NCI-H187 treated with DMSO at 0.1 percent for 48 hours (cell line): ENCODE results near the gene LGALS9B.
"Not testable (repeated sequence)": the region's sequence is repeated elsewhere in the genome, so short reads cannot be mapped to it uniquely, and the experiment has no call there.

Source experiments
- DNase-seq: peaks from one replicate; lab custom pipeline; 2025; lab: John Stamatoyannopoulos, UW

The LGALS9B gene

DNA sequence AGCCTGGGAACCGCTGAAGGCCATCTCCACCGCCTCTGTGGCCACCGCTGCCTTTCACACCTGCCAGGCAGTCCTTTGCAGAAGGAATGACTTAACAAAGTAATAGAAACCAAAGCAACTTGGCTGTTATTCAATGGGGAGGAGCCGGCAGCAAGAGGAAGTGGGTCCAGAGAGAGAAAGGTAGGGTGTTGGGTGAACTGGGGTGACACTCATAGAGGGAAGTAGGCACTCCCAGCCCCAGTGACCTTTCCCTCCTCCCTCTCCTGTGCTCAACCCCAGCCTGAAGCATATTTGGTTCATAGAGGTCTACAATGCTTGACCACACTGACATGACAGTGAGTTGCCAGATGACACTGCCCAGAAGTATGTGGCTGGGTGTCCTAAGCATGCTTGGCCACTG lies at the start of gene LGALS9B:
Gene LGALS9B (minus strand): TSS at position 93 of the 400 bp plus-strand sequence. CDS start 69 bp downstream, at position 24.
- not testable (repeated sequence) for DNase-seq

DNA sequence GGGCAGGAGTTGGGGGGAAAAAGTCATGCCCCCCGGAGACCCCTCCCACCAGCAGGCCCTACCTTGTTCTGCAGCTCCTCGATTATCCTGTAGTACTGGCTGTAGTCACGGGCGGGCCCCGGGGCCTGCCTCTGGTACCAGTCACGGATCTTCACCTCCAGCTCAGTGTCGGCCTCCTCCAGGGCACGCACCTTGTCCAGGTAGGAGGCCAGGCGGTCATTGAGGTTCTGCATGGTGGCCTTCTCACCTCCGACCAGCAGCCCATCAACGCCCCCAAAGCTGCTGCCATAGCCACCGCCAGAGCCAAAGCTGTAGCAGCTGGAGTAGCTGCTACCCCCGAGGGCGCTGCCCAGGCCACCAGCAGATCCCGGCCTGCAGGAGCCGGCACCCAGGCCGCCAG lies 49.6 kb upstream of the LGALS9B start:
- DNase-seq: not testable (repeated sequence)

- DNase-seq: not testable (repeated sequence)
These were observed 47.8 kb upstream of the LGALS9B start for GRCh38 chr17:20515099-20515498.

DNA sequence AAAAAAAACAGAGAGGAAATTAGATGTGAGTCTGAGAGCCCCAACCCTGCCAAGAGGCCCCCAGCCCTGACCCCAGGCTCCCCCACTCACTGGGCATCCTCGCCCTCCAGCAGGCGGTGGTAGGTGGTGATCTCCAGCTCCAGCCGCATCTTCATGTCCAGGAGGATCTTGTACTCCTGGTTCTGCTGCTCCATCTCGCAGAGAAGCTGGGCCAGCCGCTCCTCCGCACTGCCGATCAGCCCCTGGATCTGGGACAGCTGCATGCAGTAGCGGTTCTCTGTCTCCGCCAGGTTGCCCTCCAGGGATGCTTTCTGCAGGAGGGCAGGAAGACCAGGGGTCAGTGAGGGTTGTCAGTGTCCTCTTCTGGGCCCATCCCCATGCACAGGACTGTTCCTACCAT lies 46.2 kb upstream of the LGALS9B start:
- not testable (repeated sequence) for DNase-seq

- DNase-seq: not testable (repeated sequence)
These were observed 45.0 kb upstream of the LGALS9B start for GRCh38 chr17:20512378-20512777.

DNA sequence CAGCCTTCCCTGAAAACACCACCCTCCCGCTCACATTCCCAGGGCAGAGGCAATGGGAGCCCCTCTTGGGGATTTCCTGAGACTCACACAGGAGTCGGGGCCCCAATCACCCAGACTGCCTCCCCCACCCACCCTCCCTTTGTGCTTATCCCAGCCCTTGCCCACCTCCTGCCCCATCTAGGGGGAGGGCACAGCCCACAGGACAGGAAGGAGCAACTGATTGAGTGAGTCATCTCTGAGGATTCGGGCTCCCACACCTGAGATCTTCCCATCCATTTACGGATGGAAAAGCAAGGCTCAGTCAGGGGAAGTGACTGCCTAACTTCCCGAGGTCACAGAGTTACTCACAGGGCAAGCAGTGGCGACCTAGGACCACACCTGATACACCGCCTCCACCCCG lies 44.4 kb upstream of the LGALS9B start:
- DNase-seq: not testable (repeated sequence)

DNA sequence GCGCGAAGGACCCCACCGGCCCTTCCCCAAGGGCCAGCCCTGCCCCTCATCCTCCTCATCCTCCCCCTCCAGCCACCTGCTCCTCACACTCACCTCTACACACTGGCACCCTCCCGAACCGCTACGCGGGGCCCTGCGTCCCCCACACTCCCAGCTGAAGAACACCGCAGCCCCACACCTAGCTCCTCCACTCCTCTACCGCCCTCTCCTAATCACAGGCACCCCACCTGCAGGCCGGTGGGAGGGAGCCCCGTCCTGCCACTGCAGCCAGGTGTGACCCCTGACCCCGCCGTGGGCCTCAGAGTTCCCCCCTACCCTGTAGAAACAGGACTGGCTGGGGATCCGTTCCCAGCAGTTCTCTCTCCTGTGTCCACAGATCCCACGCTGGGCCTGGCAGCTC lies 38.0 kb upstream of the LGALS9B start:
- DNase-seq: not testable (repeated sequence)

DNA sequence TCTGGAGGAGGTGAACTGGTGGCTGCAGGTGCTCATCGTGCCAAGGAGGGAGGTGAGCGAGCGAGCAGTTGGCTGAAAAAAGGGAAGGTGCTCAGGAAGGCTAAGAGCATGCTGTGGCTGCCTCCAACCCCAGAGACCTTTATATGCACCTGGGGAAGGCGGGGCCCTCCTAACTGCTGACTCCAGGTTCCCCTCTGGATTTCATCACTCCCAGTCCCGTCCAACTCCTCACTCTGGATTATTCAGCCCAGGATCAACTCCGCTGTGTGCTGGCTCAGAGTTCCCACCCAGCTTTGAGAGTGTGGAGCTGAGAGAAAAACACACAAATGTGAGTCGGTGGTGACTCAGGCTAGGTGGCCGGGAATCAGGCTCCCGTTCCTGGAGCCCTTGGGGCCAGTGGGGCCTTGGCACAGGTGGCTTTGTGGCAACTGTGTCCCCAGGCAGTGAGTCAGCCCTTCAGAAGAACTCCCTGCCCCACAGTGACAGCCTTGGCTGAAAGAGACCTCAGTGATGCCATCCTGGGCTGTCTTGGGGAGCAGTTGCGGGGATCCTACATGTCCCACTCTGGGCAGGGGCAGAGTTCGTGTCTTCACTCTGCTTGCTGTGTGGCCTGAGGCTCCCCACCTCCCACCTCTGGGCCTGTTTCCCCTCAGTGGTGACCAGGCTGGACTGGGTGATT lies 37.2 kb upstream of the LGALS9B start:
- not testable (repeated sequence) for DNase-seq

DNA sequence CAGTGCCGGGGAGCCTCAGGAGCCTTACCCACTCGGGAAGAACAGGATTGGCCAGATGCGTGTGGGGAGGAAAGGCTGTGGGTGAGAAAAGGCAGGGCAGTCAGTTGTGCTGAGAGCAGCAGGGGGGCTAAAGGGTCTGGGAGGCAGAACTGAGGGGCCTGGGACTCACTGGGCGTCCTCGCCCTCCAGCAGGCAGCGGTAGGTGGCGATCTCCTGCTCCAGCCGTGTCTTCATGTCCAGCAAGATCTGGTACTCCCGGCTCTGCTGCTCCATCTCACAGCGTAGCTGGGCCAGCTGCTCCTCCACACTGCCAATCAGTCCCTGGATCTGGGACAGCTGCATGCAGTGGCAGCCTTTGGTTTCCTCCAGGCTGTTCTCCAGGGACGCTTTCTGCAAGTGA lies 34.6 kb upstream of the LGALS9B start:
- DNase-seq: not testable (repeated sequence)

DNA sequence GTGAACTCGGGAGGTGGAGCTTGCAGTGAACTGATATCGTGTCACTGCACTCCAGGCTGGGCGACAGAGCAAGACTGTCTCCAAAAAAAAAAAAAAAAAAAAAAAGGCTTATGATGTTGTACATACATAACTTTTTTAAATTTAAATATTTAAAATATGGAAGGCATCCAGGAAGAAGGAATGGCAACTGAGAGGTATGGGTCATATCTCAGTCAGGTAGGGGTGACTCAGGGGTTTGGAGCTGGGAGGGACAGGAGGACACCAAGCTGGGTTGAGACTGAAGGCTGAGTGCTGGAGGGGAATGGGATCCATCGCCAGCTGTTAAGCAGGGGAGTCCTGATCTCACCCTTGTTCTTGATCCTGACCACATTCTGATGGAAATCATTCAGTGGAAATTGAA lies 33.0 kb upstream of the LGALS9B start:
- not testable (repeated sequence) for DNase-seq

GRCh38 chr17:20495420-20495819 lies 28.1 kb upstream of the LGALS9B start:
- not testable (repeated sequence) for DNase-seq

DNA sequence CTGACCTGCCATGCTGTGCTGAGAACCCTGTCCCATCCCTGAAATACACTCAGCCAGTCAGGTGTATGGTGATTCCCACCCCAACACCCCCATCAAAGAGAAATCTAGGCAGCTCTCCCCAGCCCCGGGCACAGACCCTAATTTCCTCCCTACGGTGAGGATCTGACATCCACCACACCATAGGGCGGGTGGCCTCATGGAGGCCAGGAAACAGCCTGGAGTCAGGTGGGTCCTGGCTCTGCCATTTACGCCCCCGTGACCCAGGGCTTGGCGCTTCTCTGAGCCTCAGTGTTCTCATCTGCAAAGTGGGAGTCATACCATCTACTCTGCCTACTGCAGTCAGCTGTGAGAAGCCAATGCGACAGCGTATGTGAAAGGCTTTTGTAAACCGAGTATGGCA lies 27.4 kb upstream of the LGALS9B start:
- not testable (repeated sequence) for DNase-seq

DNA sequence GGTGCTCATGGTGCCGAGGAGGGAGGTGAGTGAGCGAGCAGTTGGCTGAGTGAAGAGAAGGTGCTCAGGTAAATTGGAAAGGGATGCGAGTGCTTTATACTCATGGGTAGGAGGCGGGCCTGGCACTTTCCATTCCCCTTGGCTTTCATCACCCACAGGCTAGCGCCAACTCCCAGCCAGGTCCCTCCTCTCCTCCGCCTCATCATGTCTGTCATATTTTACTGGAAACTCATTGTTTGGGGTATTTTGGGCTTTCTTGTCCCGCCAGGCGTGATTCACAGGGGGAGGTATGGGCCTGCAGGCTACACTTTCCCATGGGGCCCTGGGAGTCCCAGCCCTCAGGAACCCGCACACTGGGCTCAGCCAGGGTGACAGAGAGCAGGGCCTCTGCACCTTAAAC lies 26.8 kb upstream of the LGALS9B start:
- DNase-seq: not testable (repeated sequence)

- DNase-seq: not testable (repeated sequence)
These were observed 25.6 kb upstream of the LGALS9B start for GRCh38 chr17:20492971-20493370.

DNA sequence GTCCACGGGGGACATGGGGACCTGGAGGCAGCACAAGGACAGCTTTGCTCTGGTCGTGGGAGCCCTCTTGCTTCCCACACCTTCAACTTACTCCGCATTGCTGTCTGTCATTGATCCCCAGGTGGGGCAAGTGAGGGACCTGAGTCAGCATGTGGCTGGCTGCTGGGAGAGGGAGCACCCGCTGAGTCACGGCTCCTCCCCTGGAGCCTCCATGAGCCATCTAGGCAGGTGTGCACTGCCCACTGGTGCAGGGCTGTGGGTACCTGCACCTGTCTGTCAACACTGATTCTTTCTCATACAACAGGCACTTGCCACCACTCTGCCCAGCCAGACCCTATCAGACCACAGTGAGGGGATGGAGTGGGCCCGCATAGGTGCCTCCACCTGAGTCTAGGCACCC lies 24.8 kb upstream of the LGALS9B start:
- DNase-seq: not testable (repeated sequence)

DNA sequence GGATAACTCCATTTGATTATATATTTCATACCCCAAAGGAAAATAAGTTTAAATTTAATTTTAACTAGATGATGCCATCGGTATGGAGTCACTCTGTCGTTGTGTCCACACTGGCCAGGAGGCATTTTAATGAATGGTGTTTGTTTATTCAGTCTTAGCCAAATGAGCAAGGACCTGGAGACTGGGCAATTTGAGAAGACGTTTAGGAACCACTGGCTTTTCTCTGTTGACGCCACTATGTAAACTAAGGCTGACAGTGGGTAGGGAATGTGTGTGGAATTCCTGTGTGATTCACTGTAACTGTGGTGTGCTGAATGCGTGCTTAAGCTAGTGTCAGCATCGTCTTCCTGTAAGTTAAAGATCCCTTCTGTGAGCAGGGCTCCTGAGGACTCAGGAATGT lies 17.6 kb upstream of the LGALS9B start:
- not testable (repeated sequence) for DNase-seq

DNA sequence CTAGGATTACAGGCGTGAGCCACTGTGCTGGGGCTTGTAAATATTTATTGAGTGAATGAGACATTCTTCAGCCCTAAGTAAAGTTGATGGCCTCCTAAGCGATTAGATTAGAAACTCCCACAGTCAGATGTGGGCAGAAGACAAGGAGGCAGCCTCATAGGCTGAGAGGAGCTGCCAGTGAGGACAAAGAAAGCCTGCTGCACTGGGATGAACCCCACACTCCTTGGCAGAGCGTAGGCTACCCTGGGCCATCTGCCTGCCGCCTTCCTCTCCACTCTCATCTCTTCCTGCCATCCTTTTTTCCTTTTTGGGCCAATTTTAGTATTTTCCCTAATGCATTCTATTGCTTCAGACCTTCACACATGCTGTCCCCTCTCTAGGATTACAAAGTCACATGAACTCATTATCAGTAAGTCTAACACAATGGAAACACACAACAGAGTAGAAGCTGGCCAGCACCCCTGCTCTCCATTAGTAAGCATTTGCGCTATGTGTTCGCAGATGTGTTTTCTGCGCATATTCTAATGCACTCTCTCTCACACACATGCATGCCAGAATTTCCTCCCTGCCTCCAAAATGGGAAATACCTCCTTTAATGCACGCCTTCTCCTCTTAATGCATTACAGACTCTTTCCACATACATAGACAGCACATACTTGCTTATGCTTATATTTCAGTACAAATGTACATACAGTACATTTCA lies 12.7 kb upstream of the LGALS9B start:
- not testable (repeated sequence) for DNase-seq

- not testable (repeated sequence) for DNase-seq
These were observed 10.2 kb upstream of the LGALS9B start for GRCh38 chr17:20477398-20478071.

- DNase-seq: not testable (repeated sequence)
These were observed 7.9 kb upstream of the LGALS9B start for GRCh38 chr17:20475137-20475831.

DNA sequence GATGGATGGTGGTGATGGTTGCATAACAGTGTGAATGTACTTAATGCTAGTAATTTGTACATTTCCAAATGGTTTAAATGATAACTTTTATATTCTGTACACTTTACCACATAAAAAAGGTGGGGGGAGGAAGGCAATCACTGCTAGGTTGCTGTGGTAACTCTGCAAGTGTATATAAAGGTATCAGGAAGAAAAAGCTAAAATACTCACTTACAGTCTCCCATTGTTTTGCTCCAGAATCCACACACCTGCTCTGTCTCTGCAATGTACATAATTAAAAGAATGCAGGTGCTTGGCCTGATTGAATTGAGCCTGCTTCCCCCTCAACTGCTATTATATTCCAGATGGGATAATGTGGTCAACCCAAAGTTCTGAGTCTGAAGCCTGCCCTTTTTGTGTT lies 6.7 kb upstream of the LGALS9B start:
- not testable (repeated sequence) for DNase-seq

DNA sequence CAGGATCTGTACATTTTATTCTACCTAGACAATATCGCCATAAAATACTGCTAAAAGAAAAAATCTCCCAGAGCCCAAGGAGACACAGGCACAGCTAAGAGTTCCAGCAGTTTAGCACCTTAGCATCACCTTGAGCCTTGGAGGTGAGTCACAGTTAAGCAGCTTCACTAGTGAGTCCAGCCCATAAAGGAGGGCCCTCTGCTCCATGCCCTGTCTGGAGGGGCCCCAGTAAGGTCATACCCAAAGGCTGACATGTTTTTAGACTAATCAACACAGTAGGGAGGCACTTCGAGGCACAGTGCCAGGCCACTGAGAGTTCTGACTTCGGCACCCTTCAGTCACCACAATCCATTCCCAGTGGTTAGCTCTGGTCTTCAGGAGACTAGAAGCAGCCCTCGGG lies 2.6 kb upstream of the LGALS9B start:
- DNase-seq: not testable (repeated sequence)

- not testable (repeated sequence) for DNase-seq
These were observed 1.8 kb upstream of the LGALS9B start for GRCh38 chr17:20469107-20469506.
